Vagina (tissue), 2 donors: Measurements from ENCODE around the gene RUNDC3A. TPM values are rescaled to one million over a fixed set of nuclear protein-coding genes. Genes with fewer than 3 reads are reported as not detected.

ENCODE experiments used
- DNase-seq, 2 donors: peaks; one replicate each; pipeline ENCODE4 v3.0.0-alpha.2; 2017; ENCODE audit errors: extremely low spot score in 2 of 2
- H3K27ac ChIP-seq: fragments of 200-600 bp; sonication (generic); one replicate; pipeline ENCODE4 v1.5.1; 2019
- H3K27me3 ChIP-seq: fragments of 200-600 bp; sonication (generic); one replicate; pipeline ENCODE4 v1.5.1; 2019
- H3K36me3 ChIP-seq, 2 donors: fragments of 200-600 bp; sonication (generic); one replicate each; pipeline ENCODE4 v1.5.1; 2017 to 2019
- H3K4me1 ChIP-seq: fragments of 200-600 bp; sonication (generic); one replicate; pipeline ENCODE4 v1.5.1; 2019
- H3K4me3 ChIP-seq, 2 donors: fragments of 200-600 bp; sonication (generic); 1 replicate in 1 of 2; 2 replicates in 1 of 2; pipeline ENCODE4 v1.5.1; 2016 to 2019
- H3K9me3 ChIP-seq: fragments of 200-600 bp; sonication (generic); one replicate; pipeline ENCODE4 v1.5.1; 2019
- POLR2A ChIP-seq, 2 donors: fragments of 450-650 bp; IDR thresholded peaks; one replicate each; pipeline ENCODE4 v1.6.1; 2017; ENCODE audit warnings: antibody characterized with exemption in 2 of 2, mild to moderate bottlenecking in 2 of 2, moderate library complexity in 2 of 2
- POLR2AphosphoS5 ChIP-seq, 2 donors: sonication (generic); formaldehyde crosslinking; IDR thresholded peaks; one replicate each; pipeline ENCODE4 v1.9.0; 2017; ENCODE audit warnings: antibody characterized with exemption in 2 of 2, mild to moderate bottlenecking in 2 of 2, low read depth in 1 of 2; ENCODE audit not compliant: insufficient read depth in 1 of 2
- intact Hi-C: fragments of 100-400 bp; cut with DNase I; formaldehyde crosslinking; loops from one replicate; pipeline ENCODE4 v1.15.1; 2023
- total RNA-seq: library from RNA; depleted of rRNA; stranded (reverse); fragments of >200 nt; gene quantifications from one replicate; pipeline ENCODE4 v1.2.3, GENCODE V29; 2016
- TF ChIP-seq, protein P1 (sequence below), 3 experiments: fragments of 450-650 bp in 2 of 3; fragments of 200-600 bp in 1 of 3; sonication (generic) in 1 of 3; IDR thresholded peaks; one replicate each; pipeline ENCODE4 v1.5.1; 2017 to 2019; ENCODE audit warnings: antibody characterized with exemption in 3 of 3, mild to moderate bottlenecking in 2 of 3, moderate library complexity in 2 of 3

The RUNDC3A gene
- total RNA-seq, 1 donor from 2014 or later = 2.0 TPM

DNA sequence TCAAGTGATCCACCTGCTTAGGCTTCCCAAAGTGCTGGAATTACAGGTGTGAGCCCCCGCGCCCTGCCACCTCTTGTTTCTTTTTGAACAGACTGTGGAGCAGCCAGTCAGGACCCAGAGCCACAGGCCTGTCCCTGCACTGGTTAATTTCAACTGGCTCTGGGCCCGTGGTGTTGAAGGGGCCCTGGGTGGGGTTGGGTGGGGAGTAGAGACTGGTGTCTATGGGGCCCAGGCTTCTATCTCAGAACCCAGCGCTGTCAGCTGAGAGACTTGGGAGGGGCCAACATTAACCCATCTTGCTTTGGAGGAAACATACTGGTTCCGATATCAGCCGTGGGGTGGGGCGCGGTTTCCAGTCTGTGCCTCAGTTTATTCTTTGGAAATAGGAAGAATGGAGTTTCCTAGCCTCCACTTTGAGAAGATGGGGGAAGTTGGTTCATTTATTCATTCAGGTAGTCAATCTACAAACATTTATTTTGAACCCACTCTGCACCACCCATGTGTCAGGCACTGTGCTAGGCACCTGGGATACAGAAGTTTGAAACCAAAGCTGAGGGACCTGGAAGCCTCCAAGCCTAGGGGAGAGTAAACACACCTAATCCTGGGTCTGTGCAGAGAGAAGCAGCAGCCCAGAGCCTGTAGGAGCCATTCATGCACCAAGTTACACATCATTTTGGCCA, 24.9 kb upstream of the RUNDC3A start:
- H3K27ac ChIP-seq = no peak overlapping the region
- intact Hi-C loops = no loop called here
- TF ChIP-seq POLR2AphosphoS5 (IDR thresholded peaks at IDR 0.05; ENCODE audit: insufficient read depth in 1 of 2, low read depth in 1 of 2) (no peak), POLR2A (IDR thresholded peaks at IDR 0.05) (no peak)
- TF ChIP-seq, protein P1, sequence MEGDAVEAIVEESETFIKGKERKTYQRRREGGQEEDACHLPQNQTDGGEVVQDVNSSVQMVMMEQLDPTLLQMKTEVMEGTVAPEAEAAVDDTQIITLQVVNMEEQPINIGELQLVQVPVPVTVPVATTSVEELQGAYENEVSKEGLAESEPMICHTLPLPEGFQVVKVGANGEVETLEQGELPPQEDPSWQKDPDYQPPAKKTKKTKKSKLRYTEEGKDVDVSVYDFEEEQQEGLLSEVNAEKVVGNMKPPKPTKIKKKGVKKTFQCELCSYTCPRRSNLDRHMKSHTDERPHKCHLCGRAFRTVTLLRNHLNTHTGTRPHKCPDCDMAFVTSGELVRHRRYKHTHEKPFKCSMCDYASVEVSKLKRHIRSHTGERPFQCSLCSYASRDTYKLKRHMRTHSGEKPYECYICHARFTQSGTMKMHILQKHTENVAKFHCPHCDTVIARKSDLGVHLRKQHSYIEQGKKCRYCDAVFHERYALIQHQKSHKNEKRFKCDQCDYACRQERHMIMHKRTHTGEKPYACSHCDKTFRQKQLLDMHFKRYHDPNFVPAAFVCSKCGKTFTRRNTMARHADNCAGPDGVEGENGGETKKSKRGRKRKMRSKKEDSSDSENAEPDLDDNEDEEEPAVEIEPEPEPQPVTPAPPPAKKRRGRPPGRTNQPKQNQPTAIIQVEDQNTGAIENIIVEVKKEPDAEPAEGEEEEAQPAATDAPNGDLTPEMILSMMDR (IDR thresholded peaks at IDR 0.05) = no peak

DNA sequence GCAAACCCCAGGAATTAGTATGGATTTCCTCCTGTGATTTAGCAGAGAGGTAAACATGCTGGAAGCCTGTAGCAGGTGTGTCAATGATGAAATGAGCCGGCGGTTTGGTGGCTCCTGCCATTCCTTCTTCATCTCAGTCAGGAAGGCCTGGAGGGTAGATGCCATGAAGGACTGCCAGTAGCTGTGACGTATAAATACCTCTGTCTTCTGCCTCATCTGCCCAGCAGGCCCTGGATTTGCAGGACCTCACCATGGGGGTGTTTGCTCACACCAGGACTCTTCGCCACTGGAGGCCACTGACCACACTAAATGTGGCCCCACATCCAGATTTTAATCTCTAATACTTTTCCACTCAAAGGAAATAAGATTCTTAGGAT, 24.4 kb upstream of the RUNDC3A start:
- no peak for DNase-seq
- Histone ChIP-seq H3K9me3 (no peaks in the 10 kb centered on the region), H3K4me1 (no peaks in the 10 kb centered on the region), H3K27ac (no peak overlapping the region), H3K27me3 (no peaks in the 10 kb centered on the region), H3K36me3 (no peaks in the 10 kb centered on the region), H3K4me3 (no peak overlapping the region)
- no peak for TF ChIP-seq POLR2AphosphoS5 (IDR thresholded peaks at IDR 0.05; ENCODE audit: insufficient read depth in 1 of 2, low read depth in 1 of 2)
- intact Hi-C loops = no loop called here

More for the DNA sequence above, 24.9 kb upstream of the RUNDC3A start:
- no peaks in the 10 kb centered on the region for H3K9me3 ChIP-seq
- H3K27me3 ChIP-seq = no peaks in the 10 kb centered on the region
- no peaks in the 10 kb centered on the region for H3K4me1 ChIP-seq
- DNase-seq = no peak
- no peaks in the 10 kb centered on the region for H3K36me3 ChIP-seq
- H3K4me3 ChIP-seq = no peak overlapping the region

DNA sequence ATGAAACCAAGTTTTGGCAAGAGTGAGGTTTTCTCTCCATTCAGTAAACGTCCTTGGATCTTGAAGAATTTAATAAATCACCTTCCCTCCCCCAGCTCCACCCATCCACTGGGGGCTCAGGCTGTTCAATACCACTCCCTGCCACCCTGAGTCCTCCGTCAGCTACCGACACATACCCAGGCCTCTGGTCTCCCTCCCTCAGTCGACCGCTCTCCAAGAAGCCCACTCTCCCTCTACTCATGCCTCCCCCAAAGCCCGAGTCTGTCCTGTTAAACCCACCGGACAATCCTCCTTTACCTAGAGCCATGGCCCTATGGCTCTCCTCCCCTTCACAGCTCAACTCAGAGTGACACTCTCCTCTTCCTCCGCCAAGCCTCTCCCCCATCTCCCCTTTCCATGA, 20.8 kb upstream of the RUNDC3A start:
- Histone ChIP-seq H3K4me1 (no peaks in the 10 kb centered on the region), H3K36me3 (no peaks in the 10 kb centered on the region), H3K27ac (no peak overlapping the region), H3K27me3 (no peaks in the 10 kb centered on the region), H3K4me3 (no peak overlapping the region), H3K9me3 (no peaks in the 10 kb centered on the region)
- TF ChIP-seq POLR2A (IDR thresholded peaks at IDR 0.05) = no peak
- TF ChIP-seq POLR2AphosphoS5 (IDR thresholded peaks at IDR 0.05; ENCODE audit: insufficient read depth in 1 of 2, low read depth in 1 of 2) = no peak
- TF ChIP-seq, protein P1 (IDR thresholded peaks at IDR 0.05) = no peak
- intact Hi-C loops = no loop called here
- no peak for DNase-seq

DNA sequence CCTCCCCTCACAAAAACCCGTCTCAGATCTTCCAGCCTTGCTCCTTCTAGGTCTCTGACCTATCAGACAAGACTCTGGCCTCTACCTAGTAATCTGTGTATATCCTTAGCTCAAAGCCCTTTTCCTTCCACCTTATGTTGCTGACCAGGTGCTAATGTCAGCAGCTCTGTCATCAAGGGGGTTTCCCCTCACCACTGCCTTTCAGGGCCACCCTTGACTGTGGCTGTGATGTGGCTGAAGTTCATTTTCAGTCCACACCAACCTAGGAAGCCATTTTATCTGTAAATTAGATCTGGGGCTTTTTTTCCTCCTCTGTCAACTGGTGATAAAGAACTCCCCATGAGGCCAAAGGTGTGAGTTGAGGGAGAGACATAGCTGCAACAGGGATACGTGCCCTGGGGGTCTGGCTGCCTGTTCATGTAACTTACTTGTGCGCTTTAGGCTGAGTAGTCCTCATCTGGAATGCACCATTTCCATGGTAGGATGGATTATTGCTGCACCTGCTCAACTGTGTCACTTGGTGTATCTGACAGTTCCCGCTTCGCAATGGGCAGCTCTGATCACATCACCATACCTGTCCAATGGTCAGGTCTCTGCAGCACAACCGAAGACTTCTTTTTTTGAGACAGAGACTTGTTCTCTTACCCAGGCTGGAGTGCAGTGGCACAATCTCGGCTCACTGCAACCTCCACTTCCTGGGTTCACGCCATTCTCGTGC, 14.7 kb upstream of the RUNDC3A start:
- no peak overlapping the region for H3K4me3 ChIP-seq
- H3K9me3 ChIP-seq = no peaks in the 10 kb centered on the region
- TF ChIP-seq, protein P1 (IDR thresholded peaks at IDR 0.05) = no peak
- TF ChIP-seq POLR2AphosphoS5 (IDR thresholded peaks at IDR 0.05; ENCODE audit: insufficient read depth in 1 of 2, low read depth in 1 of 2) = no peak
- TF ChIP-seq POLR2A (IDR thresholded peaks at IDR 0.05) = no peak
- no peaks in the 10 kb centered on the region for H3K36me3 ChIP-seq
- intact Hi-C loops = no loop called here
- no peaks in the 10 kb centered on the region for H3K27me3 ChIP-seq
- H3K4me1 ChIP-seq = no peaks in the 10 kb centered on the region
- no peak overlapping the region for H3K27ac ChIP-seq
- DNase-seq = no peak

DNA sequence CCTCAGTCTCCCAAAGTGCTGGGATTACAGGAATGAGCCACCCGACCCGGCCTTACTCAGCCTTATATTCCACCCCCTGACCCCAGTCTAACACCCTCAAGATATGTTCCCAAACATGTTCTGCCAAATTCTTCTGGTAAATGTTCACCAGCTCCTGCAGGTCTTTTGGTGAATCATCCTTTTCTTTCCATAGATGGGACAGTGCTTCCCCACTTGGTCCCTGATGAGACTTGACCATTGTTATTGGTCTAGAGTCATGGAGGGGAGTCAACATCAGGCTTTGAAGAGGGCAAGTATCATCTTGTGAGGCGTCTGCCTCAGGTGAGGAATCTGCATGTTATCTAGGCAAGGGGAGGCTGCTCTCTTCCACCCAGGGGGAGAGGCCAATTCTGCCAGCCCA, 10.4 kb upstream of the RUNDC3A start:
- no peaks in the 10 kb centered on the region for H3K36me3 ChIP-seq
- no peaks in the 10 kb centered on the region for H3K9me3 ChIP-seq
- no peaks in the 10 kb centered on the region for H3K27me3 ChIP-seq
- no peak overlapping the region for H3K27ac ChIP-seq
- no peak for DNase-seq
- no peak overlapping the region for H3K4me3 ChIP-seq
- TF ChIP-seq POLR2A (IDR thresholded peaks at IDR 0.05) (no peak), POLR2AphosphoS5 (IDR thresholded peaks at IDR 0.05; ENCODE audit: insufficient read depth in 1 of 2, low read depth in 1 of 2) (no peak)
- TF ChIP-seq, protein P1 (IDR thresholded peaks at IDR 0.05) = no peak
- intact Hi-C loops = no loop called here
- no peaks in the 10 kb centered on the region for H3K4me1 ChIP-seq
